ENCODE results near the gene FCHSD2.
"Not testable (repeated sequence)": the region's sequence is repeated elsewhere in the genome, so short reads cannot be mapped to it uniquely, and the experiment has no call there.

Gene FCHSD2

DNA sequence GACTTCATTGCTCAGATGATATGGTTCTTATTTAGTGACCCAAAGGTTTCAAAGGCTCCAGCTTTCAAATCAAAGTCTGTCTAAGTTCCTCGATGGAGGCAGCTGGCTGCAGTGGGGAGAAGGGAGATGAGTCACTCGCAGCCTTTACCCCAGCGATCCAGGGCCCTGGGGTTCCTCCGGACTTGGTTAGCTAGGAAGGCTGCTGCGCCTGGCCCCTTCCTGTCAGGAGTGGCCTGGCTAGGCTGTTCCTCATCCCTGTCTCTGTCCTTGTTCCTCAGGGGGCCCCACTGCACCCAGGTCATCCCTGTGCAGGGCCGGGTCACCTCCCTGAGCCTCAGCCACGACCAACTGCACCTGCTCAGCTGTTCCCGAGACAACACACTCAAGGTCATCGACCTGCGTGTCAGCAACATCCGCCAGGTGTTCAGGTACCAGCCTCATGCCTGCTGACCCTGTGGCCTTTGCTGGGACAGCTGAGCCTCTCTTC, 314.0 kb downstream of the FCHSD2 start:
- Mint-ChIP-seq H3K27ac (peak overlapping the region; percentile 79), H3K36me3 (ENCODE audit: low read depth) (peaks cover 86% of the 10 kb centered on the region), H3K9me3 (no peaks in the 10 kb centered on the region), H3K4me3 (no peak overlapping the region), H3K4me1 (ENCODE audit: low read depth) (peaks cover 15% of the 10 kb centered on the region), H3K27me3 (no peaks in the 10 kb centered on the region)
- no peak for DNase-seq

DNA sequence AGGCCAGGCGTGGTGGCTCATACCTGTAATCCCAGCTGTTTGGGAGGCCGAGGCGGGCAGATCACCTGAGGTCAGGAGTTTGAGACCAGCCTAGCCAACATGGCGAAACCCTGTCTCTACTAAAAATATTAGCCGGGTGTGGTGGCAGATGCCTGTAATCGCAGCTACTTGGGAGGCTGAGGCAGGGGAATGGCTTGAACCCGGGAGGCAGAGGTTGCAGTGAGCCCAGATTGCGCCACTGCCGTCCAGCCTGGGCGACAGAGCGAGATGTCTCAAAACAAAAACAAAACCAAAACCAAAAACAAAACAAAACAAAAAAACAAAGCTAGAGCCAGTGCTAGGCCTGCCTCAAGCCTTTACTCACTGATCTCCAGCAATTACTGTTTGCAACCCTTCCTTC, 314.5 kb downstream of the FCHSD2 start:
- H3K27me3 Mint-ChIP-seq, H3K4me3 Mint-ChIP-seq, H3K9me3 Mint-ChIP-seq, DNase-seq: not testable (repeated sequence)
- peak overlapping the region; percentile 79 for H3K27ac Mint-ChIP-seq
- peaks cover 16% of the 10 kb centered on the region for H3K4me1 Mint-ChIP-seq (ENCODE audit: low read depth)
- H3K36me3 Mint-ChIP-seq (ENCODE audit: low read depth) = peaks cover 88% of the 10 kb centered on the region

DNA sequence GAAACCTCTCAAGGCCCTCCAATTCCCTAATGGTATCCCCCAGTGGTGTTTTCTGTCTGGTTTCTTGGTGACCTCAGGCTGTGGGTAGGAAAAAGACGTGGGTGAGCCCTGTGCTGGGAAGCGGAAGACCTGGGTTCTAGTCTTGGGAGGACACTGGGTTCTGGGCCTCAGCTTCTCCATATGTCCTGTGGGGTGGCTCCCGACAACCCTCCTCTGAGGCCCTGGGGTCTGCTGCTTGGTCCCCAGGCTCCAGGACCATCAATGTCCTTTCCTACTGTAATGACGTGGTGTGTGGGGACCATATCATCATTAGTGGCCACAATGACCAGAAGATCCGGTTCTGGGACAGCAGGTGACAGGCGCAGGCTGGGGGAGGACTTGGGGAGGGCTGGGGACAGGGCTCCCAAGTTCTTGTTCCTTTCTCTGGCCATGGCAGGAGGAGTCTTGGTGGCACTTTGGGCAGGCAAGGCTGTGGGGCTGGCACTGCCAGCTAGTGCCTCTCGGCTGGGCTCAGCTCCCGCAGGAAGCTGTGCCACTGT, 315.1 kb downstream of the FCHSD2 start:
- H3K4me3 Mint-ChIP-seq = no peak overlapping the region
- H3K27me3 Mint-ChIP-seq = no peaks in the 10 kb centered on the region
- H3K36me3 Mint-ChIP-seq (ENCODE audit: low read depth) = peaks cover 91% of the 10 kb centered on the region
- peaks cover 18% of the 10 kb centered on the region for H3K4me1 Mint-ChIP-seq (ENCODE audit: low read depth)
- no peak for DNase-seq
- peak overlapping the region; percentile 79 for H3K27ac Mint-ChIP-seq
- H3K9me3 Mint-ChIP-seq = no peaks in the 10 kb centered on the region

DNA sequence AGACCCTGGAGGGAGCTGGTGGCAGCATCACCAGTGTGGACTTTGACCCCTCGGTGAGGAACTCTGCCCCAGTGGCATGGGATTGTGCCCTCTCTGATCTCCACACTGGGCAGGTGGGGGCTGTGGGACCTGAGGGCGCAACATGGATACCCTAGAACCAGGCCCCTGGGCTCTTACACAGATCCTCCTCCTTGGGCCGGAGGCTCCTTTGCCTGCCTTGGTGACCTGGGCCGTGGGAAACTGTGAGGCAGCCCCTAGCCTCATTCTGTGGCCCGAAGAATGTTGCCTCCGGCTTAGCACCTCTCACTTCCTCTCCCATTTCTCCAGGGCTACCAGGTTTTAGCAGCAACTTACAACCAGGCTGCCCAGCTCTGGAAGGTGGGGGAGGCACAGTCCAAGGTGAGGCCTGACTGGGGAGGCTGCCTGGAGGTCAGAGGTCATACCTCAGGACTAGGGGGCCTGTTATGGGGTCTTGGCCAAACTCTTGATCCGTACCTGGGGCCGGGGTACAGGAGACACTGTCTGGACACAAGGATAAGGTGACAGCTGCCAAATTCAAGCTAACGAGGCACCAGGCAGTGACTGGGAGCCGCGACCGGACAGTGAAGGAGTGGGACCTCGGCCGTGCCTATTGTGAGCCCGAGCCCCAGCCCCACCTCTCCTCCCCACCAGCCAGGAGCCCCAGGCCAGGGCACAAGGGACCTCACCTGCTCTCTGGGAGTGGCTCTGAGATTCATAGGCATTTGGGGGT, 315.8 kb downstream of the FCHSD2 start:
- Mint-ChIP-seq H3K4me1 (ENCODE audit: low read depth) (peaks cover 17% of the 10 kb centered on the region), H3K27me3 (no peaks in the 10 kb centered on the region), H3K27ac (peak overlapping the region; percentile 79), H3K36me3 (ENCODE audit: low read depth) (peaks cover 86% of the 10 kb centered on the region), H3K9me3 (no peaks in the 10 kb centered on the region), H3K4me3 (no peak overlapping the region)
- DNase-seq = no peak

DNA sequence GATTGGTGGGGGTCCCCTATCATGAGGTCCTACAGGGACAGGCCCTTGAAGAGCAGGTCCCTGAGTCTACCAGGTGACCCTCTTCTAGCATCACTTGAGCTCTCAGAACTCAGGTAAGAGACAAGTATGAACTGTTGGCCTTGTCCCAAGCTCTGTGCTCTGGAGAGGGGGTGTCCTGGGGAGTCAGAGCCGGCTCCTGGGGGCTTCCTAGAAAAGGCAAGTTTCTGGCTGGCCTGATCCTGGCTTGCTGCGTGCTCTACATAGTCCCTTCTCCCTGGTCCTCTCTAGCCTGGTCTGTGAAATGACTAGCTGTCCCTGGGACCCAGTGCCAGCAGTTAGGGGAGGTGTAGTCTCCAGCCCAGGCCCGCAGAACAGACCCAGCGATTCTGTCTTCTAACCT, 316.5 kb downstream of the FCHSD2 start:
- peaks cover 23% of the 10 kb centered on the region for H3K4me1 Mint-ChIP-seq (ENCODE audit: low read depth)
- H3K36me3 Mint-ChIP-seq (ENCODE audit: low read depth) = peaks cover 89% of the 10 kb centered on the region
- H3K4me3 Mint-ChIP-seq = no peak overlapping the region
- no peaks in the 10 kb centered on the region for H3K9me3 Mint-ChIP-seq
- no peaks in the 10 kb centered on the region for H3K27me3 Mint-ChIP-seq
- DNase-seq = no peak
- peak overlapping the region; percentile 68 for H3K27ac Mint-ChIP-seq

DNA sequence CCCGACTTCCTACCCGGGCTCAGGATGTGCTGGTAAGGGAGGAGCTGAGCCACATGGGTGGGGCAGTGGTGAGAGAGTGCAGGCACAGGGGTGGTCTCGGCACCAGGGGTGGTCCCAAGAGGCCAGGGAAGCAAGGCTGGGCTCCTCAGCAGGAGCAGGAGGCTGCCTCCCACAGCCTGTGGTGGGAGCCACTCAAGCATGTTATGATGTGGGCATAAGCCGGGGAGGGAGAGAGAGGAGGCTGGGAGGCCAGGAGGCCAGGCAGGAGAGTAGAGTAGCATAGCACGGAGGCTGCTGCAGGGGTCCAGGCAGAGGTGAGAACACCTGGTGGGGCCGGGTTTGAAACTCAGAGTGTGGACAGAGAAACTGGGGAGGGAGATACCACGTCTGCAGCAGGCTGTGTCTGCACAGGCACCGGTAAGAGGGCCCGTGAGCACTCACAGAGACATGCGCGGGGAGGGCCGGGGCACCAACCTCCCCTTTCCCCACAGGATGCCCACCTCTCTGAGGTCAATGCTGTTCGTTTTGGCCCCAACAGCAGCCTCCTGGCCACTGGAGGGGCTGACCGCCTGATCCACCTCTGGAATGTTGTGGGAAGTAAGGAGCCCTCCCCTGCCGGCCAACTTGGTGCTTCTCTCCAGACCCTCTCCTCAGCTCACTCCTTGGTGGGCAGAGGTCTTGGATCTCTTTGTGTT, 317.2 kb downstream of the FCHSD2 start:
- H3K4me3 Mint-ChIP-seq = no peak overlapping the region
- no peaks in the 10 kb centered on the region for H3K9me3 Mint-ChIP-seq

DNA sequence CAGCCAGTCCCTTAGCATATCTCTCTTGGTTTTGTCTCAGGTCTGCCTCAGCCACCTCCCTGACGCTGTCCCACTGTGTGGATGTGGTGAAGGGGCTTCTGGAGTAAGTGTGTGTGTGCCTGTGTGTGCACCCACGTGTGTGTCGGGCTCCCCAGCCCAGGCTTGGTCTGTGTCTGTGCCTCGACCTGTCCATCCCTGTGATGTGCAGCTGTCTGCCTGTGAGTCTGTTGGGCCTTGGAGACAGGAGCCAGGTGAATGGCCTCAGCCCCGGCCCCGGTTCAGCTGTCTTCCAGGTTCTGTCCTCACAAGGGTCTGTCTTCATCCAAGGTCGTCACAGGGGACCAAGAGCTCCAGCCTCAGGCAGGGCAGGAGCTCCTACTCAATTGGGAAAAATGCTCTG, 318.1 kb downstream of the FCHSD2 start:
- no peaks in the 10 kb centered on the region for H3K9me3 Mint-ChIP-seq
- peaks cover 85% of the 10 kb centered on the region for H3K36me3 Mint-ChIP-seq (ENCODE audit: low read depth)
- H3K27ac Mint-ChIP-seq = peak overlapping the region; percentile 54
- peaks cover 34% of the 10 kb centered on the region for H3K4me1 Mint-ChIP-seq (ENCODE audit: low read depth)
- no peak overlapping the region for H3K4me3 Mint-ChIP-seq
- DNase-seq = no peak
- H3K27me3 Mint-ChIP-seq = no peaks in the 10 kb centered on the region

More for the DNA sequence above, 317.2 kb downstream of the FCHSD2 start:
- Mint-ChIP-seq H3K27ac (peak overlapping the region; percentile 68), H3K4me1 (ENCODE audit: low read depth) (peaks cover 30% of the 10 kb centered on the region), H3K27me3 (no peaks in the 10 kb centered on the region), H3K36me3 (ENCODE audit: low read depth) (peaks cover 89% of the 10 kb centered on the region)
- no peak for DNase-seq

DNA sequence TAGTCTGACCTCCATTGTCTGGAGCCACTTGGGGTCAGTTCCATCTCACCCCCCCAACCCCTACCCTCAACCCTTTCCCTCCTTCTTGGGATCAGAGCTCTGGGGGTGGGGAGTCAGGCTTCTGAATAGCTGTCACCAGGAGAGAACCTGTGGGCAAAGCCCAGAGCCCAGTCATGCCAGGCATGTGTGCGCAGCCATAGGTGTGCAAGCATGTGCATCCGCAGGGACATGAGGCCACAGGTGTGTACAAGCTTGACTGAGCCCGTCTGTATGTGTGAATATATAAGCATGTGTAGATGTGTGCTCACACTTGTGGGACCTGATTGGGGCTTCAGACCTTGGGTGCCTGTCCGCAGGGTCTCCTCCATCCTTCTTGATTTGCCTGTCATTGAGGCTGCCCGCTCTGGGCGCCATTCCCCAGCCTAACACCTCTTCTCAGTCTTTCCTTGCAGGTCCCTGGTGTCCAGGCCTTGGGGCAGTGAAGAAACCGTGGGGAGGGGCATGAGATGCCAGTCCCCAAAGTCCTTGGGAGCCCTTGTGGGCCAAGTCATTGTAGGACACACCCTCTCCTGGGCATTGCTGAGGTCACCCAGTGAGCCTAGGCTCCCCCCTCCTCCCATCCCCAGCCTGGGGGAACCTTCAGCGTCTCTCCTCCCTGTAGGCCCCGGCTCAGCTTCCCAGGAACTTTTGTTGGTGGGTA, 318.9 kb downstream of the FCHSD2 start:
- peak overlapping the region; percentile 77 for H3K4me3 Mint-ChIP-seq
- no peaks in the 10 kb centered on the region for H3K9me3 Mint-ChIP-seq
- H3K27me3 Mint-ChIP-seq = no peaks in the 10 kb centered on the region
- H3K27ac Mint-ChIP-seq = peak overlapping the region; percentile 67
- peaks cover 85% of the 10 kb centered on the region for H3K36me3 Mint-ChIP-seq (ENCODE audit: low read depth)
- H3K4me1 Mint-ChIP-seq (ENCODE audit: low read depth) = peaks cover 34% of the 10 kb centered on the region
- DNase-seq = no peak

DNA sequence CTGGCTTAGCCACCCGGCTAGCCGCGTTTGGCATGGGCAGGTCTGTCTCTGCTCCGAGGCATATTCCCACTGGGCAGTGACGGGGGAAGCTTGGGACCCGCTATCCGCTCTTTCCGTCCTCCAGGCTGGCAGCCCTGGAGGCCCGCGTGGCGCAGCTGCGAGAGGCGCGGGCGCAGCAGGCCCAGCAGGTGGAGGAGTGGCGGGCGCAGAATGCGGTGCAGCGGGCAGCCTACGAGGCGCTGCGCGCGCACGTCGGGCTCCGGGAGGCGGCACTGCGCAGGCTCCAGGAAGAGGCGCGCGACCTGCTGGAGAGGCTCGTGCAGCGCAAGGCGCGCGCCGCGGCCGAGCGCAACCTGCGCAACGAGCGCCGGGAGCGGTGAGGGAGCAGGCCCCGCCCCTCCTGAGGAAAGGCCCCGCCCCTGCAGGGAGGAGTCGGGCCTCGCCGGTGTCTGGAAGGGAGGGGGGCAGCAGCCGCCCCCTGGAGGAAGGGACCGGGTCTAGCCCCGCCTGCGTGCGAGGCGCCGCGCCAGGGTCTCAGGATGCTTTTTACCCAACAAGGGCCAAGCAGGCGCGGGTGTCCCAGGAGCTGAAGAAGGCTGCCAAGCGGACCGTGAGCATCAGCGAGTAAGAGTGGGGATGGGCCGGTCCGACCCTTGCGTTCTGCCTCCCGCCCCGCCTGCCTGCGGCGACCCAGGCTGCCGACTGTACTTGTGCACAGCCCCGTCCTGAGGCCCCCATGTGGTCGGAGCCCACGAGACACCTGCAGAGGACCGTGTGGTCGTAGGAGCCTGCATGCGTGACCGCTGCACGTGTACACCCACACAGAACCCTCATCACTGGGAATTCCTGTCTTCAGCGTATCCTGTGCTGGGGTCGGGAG, 320.0 kb downstream of the FCHSD2 start:
- no peaks in the 10 kb centered on the region for H3K9me3 Mint-ChIP-seq
- peak overlapping the region; percentile 77 for H3K4me3 Mint-ChIP-seq
- no peaks in the 10 kb centered on the region for H3K27me3 Mint-ChIP-seq
- peaks cover 34% of the 10 kb centered on the region for H3K4me1 Mint-ChIP-seq (ENCODE audit: low read depth)
- peak overlapping the region; percentile 89 for H3K27ac Mint-ChIP-seq
- peak; percentile 97 for DNase-seq
- peaks cover 88% of the 10 kb centered on the region for H3K36me3 Mint-ChIP-seq (ENCODE audit: low read depth)

DNA sequence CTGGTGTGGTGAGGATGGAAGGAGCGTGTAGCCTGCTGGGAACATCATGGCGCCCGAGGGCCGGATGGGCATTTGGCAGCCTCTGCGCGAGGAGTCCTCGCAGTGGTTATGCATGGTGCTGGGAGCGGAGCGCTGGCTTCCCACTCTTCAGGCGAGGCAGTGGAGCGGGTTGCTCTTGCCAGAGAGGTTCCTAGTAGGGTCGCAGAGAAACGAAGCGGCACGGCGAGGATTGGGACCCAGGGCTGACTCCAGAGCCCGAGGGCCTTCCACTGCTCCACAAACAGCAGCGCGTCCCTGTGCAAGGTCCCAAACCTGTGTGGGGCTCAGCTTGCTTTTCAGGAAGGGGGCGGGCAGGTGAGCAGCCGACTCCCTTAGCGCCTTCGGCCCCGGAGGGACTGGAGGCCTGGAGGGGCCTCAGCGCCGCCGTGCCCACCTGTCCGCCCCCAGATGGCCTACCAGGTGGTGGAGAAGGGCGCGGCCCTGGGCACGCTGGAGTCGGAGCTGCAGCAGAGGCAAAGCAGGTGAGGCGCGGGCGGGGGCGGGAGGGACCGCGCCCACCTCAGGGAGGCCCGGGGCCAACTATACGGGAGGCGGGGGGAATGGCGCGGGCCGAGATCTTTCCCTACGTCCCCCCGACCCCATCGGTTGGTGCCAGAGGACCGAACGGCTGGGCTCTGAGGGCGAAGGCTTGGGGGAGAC, 320.7 kb downstream of the FCHSD2 start:
- H3K4me1 Mint-ChIP-seq (ENCODE audit: low read depth) = peaks cover 35% of the 10 kb centered on the region
- DNase-seq = no peak
- peaks cover 85% of the 10 kb centered on the region for H3K36me3 Mint-ChIP-seq (ENCODE audit: low read depth)
- peak overlapping the region; percentile 45 for H3K4me3 Mint-ChIP-seq
- H3K27ac Mint-ChIP-seq = peak overlapping the region; percentile 37
- H3K9me3 Mint-ChIP-seq = no peaks in the 10 kb centered on the region
- no peaks in the 10 kb centered on the region for H3K27me3 Mint-ChIP-seq

DNA sequence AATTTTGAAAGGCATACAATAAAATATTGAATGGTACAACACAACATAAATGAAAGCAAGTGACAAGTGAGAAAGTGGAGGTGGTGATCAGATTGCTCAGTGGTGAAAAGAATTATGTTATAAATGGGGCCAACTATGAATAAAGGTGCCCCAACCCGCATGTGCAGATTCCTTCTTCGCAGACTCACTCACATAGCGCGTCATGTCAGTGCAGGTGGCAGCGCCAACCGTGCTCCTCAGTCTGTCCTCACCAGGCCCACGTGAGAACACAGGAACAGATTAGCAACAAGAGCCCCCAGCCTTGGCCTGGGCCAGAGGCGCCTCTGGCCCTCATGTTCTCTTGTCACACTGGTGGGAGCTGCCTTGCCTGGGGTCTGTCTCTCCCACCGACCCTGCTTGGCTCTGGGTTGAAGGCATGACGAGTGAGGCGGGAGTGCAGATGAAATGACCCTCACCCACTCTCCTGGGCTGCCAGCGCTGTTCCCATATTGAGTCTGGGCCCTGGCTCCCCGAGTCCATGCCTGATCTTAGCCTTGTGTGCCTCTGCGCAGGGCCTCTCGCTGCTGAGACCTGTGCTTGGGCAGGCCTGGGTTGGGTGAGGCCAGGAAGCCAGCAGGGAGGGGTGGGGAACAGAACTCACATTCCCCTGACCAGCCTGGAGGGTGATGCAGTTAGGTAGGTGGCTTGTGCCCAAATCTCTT, 321.5 kb downstream of the FCHSD2 start:
- no peak for DNase-seq
- Mint-ChIP-seq H3K9me3 (no peaks in the 10 kb centered on the region), H3K4me1 (ENCODE audit: low read depth) (peaks cover 42% of the 10 kb centered on the region), H3K27me3 (no peaks in the 10 kb centered on the region), H3K27ac (peak overlapping the region; percentile 9), H3K36me3 (ENCODE audit: low read depth) (peaks cover 84% of the 10 kb centered on the region), H3K4me3 (peak overlapping the region; percentile 8)

DNA sequence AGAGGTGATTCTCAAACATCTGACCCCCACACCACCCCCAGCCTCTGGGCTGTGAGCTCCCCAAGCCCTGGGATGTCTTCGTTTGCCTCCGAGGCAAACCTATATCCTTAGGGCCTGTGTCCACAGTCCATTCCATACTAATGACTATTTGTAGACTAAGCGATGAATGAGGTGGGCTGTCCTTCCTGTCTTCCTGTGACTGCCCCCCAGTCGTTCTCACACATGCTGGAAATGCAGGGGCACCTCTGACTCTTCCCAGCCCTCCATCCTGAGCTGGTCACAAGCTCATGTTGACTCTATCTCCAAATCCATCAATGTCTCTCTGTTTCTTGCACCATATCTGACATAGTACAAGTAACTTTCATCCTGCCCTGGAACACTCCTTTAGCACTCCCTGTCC, 323.1 kb downstream of the FCHSD2 start:
- DNase-seq = no peak
- H3K27ac Mint-ChIP-seq = peak overlapping the region; percentile 60
- no peaks in the 10 kb centered on the region for H3K27me3 Mint-ChIP-seq
- H3K4me3 Mint-ChIP-seq = no peak overlapping the region
- peaks cover 42% of the 10 kb centered on the region for H3K4me1 Mint-ChIP-seq (ENCODE audit: low read depth)
- no peaks in the 10 kb centered on the region for H3K9me3 Mint-ChIP-seq
- H3K36me3 Mint-ChIP-seq (ENCODE audit: low read depth) = peaks cover 79% of the 10 kb centered on the region

DNA sequence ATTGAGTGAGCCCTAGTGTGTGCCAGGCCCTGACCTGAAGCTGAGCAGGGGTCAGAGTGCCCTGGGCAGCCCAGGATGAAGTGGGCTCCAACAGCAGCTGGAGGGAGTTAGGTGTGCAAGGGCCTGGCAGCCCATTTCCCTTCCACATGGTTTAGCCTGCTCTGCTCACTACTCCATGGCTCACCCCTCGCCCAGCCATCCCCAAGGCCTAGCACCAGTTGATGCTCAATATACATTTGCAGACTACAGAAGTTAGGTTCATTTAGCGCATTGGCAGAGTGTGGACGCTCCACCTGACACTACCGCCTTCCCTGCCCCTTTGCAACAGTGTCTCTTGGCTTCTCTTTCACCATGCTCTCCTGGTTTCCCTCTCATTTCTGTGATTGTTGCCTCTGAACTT, 324.2 kb downstream of the FCHSD2 start:
- no peak overlapping the region for H3K27ac Mint-ChIP-seq
- peaks cover 78% of the 10 kb centered on the region for H3K36me3 Mint-ChIP-seq (ENCODE audit: low read depth)
- H3K4me3 Mint-ChIP-seq = no peak overlapping the region
- H3K4me1 Mint-ChIP-seq (ENCODE audit: low read depth) = peaks cover 45% of the 10 kb centered on the region
- DNase-seq = no peak
- H3K9me3 Mint-ChIP-seq = no peaks in the 10 kb centered on the region
- H3K27me3 Mint-ChIP-seq = no peaks in the 10 kb centered on the region
